Measurements from ENCODE around the gene KIAA1755.

DNA sequence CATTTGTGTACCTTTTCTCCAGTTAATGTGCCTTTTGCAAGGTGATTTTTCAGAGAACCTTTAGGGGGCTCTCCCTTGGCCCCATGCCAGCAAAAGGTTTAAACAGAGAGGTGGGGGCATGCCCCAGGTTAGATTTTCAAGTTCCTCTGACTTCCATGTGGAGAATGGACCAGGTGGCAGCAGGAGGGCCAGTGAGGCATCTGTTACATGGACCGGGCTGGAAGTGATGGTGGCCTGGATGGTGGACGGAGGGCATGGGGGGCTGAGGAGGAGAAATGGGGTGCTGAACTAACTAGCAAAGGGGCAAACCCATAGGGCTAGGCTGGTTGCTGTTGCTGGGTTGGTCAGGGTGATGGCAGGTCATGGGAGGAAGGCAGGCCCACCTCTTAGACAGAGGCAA is 22.7 kb upstream of the KIAA1755 start:
- TF ChIP-seq, protein P1, sequence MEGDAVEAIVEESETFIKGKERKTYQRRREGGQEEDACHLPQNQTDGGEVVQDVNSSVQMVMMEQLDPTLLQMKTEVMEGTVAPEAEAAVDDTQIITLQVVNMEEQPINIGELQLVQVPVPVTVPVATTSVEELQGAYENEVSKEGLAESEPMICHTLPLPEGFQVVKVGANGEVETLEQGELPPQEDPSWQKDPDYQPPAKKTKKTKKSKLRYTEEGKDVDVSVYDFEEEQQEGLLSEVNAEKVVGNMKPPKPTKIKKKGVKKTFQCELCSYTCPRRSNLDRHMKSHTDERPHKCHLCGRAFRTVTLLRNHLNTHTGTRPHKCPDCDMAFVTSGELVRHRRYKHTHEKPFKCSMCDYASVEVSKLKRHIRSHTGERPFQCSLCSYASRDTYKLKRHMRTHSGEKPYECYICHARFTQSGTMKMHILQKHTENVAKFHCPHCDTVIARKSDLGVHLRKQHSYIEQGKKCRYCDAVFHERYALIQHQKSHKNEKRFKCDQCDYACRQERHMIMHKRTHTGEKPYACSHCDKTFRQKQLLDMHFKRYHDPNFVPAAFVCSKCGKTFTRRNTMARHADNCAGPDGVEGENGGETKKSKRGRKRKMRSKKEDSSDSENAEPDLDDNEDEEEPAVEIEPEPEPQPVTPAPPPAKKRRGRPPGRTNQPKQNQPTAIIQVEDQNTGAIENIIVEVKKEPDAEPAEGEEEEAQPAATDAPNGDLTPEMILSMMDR (IDR thresholded peaks at IDR 0.05) = no peak
- TF ChIP-seq POLR2A (IDR thresholded peaks at IDR 0.05) (no peak), POLR2AphosphoS5 (IDR thresholded peaks at IDR 0.05) (no peak)

All from breast epithelium (tissue), 3 donors.